HCT116 (cell line): Measurements from ENCODE around the gene UBL4B. TPM values are rescaled to one million over a fixed set of nuclear protein-coding genes. Genes with fewer than 3 reads are reported as not detected.

ENCODE experiments used
- ATAC-seq: fragments of 200-7000 bp; cut with Tn5 transposase; 2 replicates; pipeline ENCODE4 v1.9.1; 2020; ENCODE audit warnings: mild to moderate bottlenecking, moderate library complexity
- BruUV-seq: library from RNA; stranded (reverse); fragments of 400-500 nt; replicated peaks from 2 replicates; lab custom pipeline; 2021; lab: Mats Ljungman, UMichigan
- CTCF ChIA-PET: fragments of 300-600 bp; sonication (Branson Sonifier 250); formaldehyde crosslinking; loops from one replicate; lab custom pipeline; 2021; ENCODE audit warnings: antibody characterized with exemption; lab: Charles Lee
- POLR2A ChIA-PET: fragments of 300-600, 350-600 bp; sonication (Branson Sonifier 250); formaldehyde crosslinking; loops from one replicate; lab custom pipeline; 2021; ENCODE audit warnings: antibody characterized with exemption; lab: Charles Lee
- RAD21 ChIA-PET, 2 experiments: fragments of 300-600 bp; sonication (Branson Sonifier 250); formaldehyde crosslinking; loops; one replicate each; lab custom pipeline; 2023; ENCODE audit warnings: low total read pairs in 2 of 2; ENCODE audit not compliant: uncharacterized antibody in 2 of 2, unreplicated experiment in 2 of 2, low non-redundant PET in 1 of 2; lab: Charles Lee
- DNase-seq: peaks from one replicate; pipeline ENCODE4 v3.0.0-alpha.2; 2010; ENCODE audit warnings: low read depth, low spot score
- H2AFZ ChIP-seq: fragments of 200-600 bp; shearing (Covaris generic), sonication (generic); 2 replicates; pipeline ENCODE4 v1.6.1; 2017; ENCODE audit warnings: low read depth, mixed run types, mixed read lengths, antibody characterized with exemption, low read length; ENCODE audit not compliant: poor library complexity, severe bottlenecking
- H3K27ac ChIP-seq: 2 replicates; pipeline ENCODE4 v1.5.1; 2012; ENCODE audit warnings: low read depth, low read length
- H3K27me3 ChIP-seq: fragments of 200-600 bp; sonication (generic); 2 replicates; pipeline ENCODE4 v1.6.1; 2016; ENCODE audit warnings: mixed run types, low read length, mixed read lengths; ENCODE audit not compliant: insufficient read depth
- H3K36me3 ChIP-seq, 2 experiments: fragments of 200-500 bp in 1 of 2; fragments of 200-600 bp in 1 of 2; sonication (Bioruptor generic) in 1 of 2; sonication (generic) in 1 of 2; 2 replicates each; pipeline versions ENCODE4 v1.5.1 to v1.6.1; 2014 to 2016; ENCODE audit warnings: low read length in 2 of 2, inconsistent platforms in 1 of 2, mixed read lengths in 1 of 2, mixed run types in 1 of 2; ENCODE audit not compliant: insufficient read depth in 2 of 2, control insufficient read depth in 1 of 2
- H3K4me1 ChIP-seq, 2 experiments: fragments of 200-600 bp in 1 of 2; sonication (generic) in 1 of 2; 2 replicates each; pipeline versions ENCODE4 v1.5.1 to v1.6.1; 2012 to 2017; ENCODE audit warnings: low read length in 2 of 2, inconsistent platforms in 1 of 2, mild to moderate bottlenecking in 1 of 2, mixed read lengths in 1 of 2, mixed run types in 1 of 2, moderate library complexity in 1 of 2; ENCODE audit not compliant: insufficient read depth in 2 of 2, control insufficient read depth in 1 of 2
- H3K4me2 ChIP-seq: fragments of 200-600 bp; sonication (generic); 2 replicates; pipeline ENCODE4 v1.6.1; 2017; ENCODE audit warnings: mixed run types, low read length, mixed read lengths
- H3K4me3 ChIP-seq, 2 experiments: fragments of 200-600 bp in 1 of 2; sonication (generic) in 1 of 2; replicated peaks in 1 of 2; 2 replicates each; pipeline ENCODE4 v1.5.1; 2011 to 2016; ENCODE audit warnings: low read length in 2 of 2, control low read depth in 1 of 2, low read depth in 1 of 2, mild to moderate bottlenecking in 1 of 2, mixed read lengths in 1 of 2, mixed run types in 1 of 2
- H3K79me2 ChIP-seq: fragments of 200-600 bp; sonication (generic); 2 replicates; pipeline ENCODE4 v1.6.1; 2017; ENCODE audit warnings: mild to moderate bottlenecking, mixed run types, low read length, moderate library complexity, mixed read lengths; ENCODE audit not compliant: insufficient read depth
- H3K9ac ChIP-seq: fragments of 200-600 bp; sonication (generic); 2 replicates; pipeline ENCODE4 v1.6.1; 2016; ENCODE audit warnings: low read length, mixed read lengths
- H3K9me2 ChIP-seq: fragments of 200-600 bp; sonication (generic), shearing (Covaris generic); 2 replicates; pipeline ENCODE4 v1.6.1; 2017; ENCODE audit warnings: mixed run types, mild to moderate bottlenecking, moderate library complexity; ENCODE audit not compliant: insufficient read depth
- H3K9me3 ChIP-seq, 2 experiments: fragments of 200-500 bp in 1 of 2; fragments of 200-600 bp in 1 of 2; sonication (Bioruptor generic) in 1 of 2; sonication (generic) in 1 of 2; 2 replicates each; pipeline ENCODE4 v1.6.1; 2014 to 2017; ENCODE audit warnings: low read length in 2 of 2, mixed read lengths in 2 of 2, inconsistent platforms in 1 of 2, low read depth in 1 of 2, mild to moderate bottlenecking in 1 of 2, mixed run types in 1 of 2, moderate library complexity in 1 of 2; ENCODE audit not compliant: control insufficient read depth in 1 of 2, insufficient read depth in 1 of 2
- H4K20me1 ChIP-seq: fragments of 200-600 bp; sonication (generic), shearing (Covaris generic); 2 replicates; pipeline ENCODE4 v1.6.1; 2017; ENCODE audit warnings: mixed run types, mild to moderate bottlenecking, moderate library complexity; ENCODE audit not compliant: insufficient read depth
- CEBPB ChIP-seq: IDR thresholded peaks from 2 replicates; pipeline ENCODE4 v1.6.1; 2012; ENCODE audit warnings: low read depth
- EGR1 ChIP-seq: IDR thresholded peaks from 2 replicates; pipeline ENCODE4 v1.6.1; 2012; ENCODE audit warnings: low read depth
- ELF1 ChIP-seq: IDR thresholded peaks from 2 replicates; pipeline ENCODE4 v1.6.1; 2012; ENCODE audit warnings: low read depth, borderline replicate concordance
- EZH2 ChIP-seq: fragments of 200-600 bp; sonication (generic); IDR thresholded peaks from 2 replicates; pipeline ENCODE4 v1.6.1; 2017; ENCODE audit warnings: antibody characterized with exemption, mixed run types
- EZH2phosphoT487 ChIP-seq: fragments of 200-600 bp; IDR thresholded peaks from 2 replicates; pipeline ENCODE4 v1.6.1; 2018; ENCODE audit warnings: antibody characterized with exemption, borderline replicate concordance
- FOSL1 ChIP-seq: IDR thresholded peaks from 2 replicates; pipeline ENCODE4 v1.6.1; 2012; ENCODE audit warnings: low read depth
- JUND ChIP-seq: IDR thresholded peaks from 2 replicates; pipeline ENCODE4 v1.6.1; 2012
- RAD21 ChIP-seq: IDR thresholded peaks from 2 replicates; pipeline ENCODE4 v1.6.1; 2012; ENCODE audit warnings: low read depth, mild to moderate bottlenecking
- SIN3A ChIP-seq: IDR thresholded peaks from 2 replicates; pipeline ENCODE4 v1.6.1; 2012; ENCODE audit warnings: low read depth
- YY1 ChIP-seq: IDR thresholded peaks from 2 replicates; pipeline ENCODE4 v1.6.1; 2011; ENCODE audit warnings: low read length, low read depth, moderate library complexity, mild to moderate bottlenecking; ENCODE audit not compliant: insufficient replicate concordance; ENCODE audit errors: extremely low read depth
- ZBTB33 ChIP-seq: IDR thresholded peaks from 2 replicates; pipeline ENCODE4 v1.6.1; 2011; ENCODE audit warnings: mild to moderate bottlenecking, low read length, moderate library complexity; ENCODE audit not compliant: insufficient replicate concordance; ENCODE audit errors: extremely low read depth
- ZFX ChIP-seq: fragments of 450-650 bp; IDR thresholded peaks from 2 replicates; pipeline ENCODE4 v1.6.1; 2017
- intact Hi-C: fragments of 100-400 bp; cut with micrococcal nuclease; formaldehyde crosslinking; loops from 2 replicates; pipeline ENCODE4 v1.10.0; 2022
- total RNA-seq: library from RNA; stranded (reverse); gene quantifications from one replicate; pipeline ENCODE4 v1.2.1, GENCODE V29; 2021; ENCODE audit not compliant: unreplicated experiment
- TF ChIP-seq, protein P1 (sequence below): IDR thresholded peaks from 2 replicates; pipeline ENCODE4 v1.6.1; 2012; ENCODE audit warnings: low read depth

Gene UBL4B
- total RNA-seq, 1 experiment from 2014 or later = 0.57 TPM

DNA sequence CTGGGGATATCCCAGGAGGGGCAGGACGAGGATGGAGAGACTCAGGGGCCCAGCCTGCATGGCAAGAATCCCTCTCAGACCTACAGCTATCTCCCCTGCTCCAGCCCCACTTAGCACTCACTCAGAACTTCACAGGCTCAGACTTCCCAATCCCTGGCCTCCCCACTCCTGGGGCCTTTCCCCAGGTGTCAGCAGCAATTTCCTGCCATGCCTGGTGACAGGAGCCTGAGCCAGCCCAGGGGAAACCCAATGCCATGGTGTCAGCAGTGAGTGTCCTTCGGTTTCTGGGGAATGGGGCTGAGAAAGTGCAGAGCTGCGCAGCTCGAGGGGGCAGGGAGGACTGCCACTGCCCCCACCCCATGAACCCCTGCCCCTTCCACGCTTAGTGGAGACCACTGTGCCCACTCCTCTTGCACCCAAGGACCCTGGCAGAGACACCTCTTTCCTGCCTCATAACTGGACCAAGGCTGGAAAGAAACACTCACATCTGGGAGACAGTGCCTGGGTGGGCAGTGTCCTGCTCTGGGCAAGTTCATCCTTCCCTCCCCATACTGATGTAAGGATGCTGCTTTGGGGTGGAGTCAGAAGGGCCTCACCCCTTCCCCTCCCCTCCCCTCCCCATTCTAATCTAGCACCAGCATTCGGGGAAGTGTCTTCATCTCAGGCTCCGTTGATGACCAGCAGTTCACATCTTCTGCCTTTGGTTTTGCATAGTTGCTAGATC lies 17.1 kb upstream of the UBL4B start:
- ATAC-seq = no peak
- Histone ChIP-seq H3K36me3 (no peaks in the 10 kb centered on the region), H2AFZ (no peak overlapping the region), H3K9me3 (no peaks in the 10 kb centered on the region), H3K4me1 (no peaks in the 10 kb centered on the region; a peak in 1 of 4 replicates), H3K27ac (no peak overlapping the region), H3K27me3 (peaks cover 9% of the 10 kb centered on the region; the same call in 1 of the 2 replicates), H3K4me2 (no peak overlapping the region), H4K20me1 (no peaks in the 10 kb centered on the region), H3K79me2 (no peaks in the 10 kb centered on the region), H3K9ac (no peak overlapping the region), H3K9me2 (no peaks in the 10 kb centered on the region), H3K4me3 (no peak overlapping the region)
- ChIA-PET POLR2A (no interaction called here), CTCF (no interaction called here), RAD21 (no interaction called here)
- no TSS peak for BruUV-seq
- DNase-seq = no peak
- TF ChIP-seq ELF1 (no peak), ZFX (no peak), EZH2 (no peak), SIN3A (no peak), FOSL1 (no peak), RAD21 (no peak), YY1 (no peak), CEBPB (no peak)
- intact Hi-C loops = no loop called here

DNA sequence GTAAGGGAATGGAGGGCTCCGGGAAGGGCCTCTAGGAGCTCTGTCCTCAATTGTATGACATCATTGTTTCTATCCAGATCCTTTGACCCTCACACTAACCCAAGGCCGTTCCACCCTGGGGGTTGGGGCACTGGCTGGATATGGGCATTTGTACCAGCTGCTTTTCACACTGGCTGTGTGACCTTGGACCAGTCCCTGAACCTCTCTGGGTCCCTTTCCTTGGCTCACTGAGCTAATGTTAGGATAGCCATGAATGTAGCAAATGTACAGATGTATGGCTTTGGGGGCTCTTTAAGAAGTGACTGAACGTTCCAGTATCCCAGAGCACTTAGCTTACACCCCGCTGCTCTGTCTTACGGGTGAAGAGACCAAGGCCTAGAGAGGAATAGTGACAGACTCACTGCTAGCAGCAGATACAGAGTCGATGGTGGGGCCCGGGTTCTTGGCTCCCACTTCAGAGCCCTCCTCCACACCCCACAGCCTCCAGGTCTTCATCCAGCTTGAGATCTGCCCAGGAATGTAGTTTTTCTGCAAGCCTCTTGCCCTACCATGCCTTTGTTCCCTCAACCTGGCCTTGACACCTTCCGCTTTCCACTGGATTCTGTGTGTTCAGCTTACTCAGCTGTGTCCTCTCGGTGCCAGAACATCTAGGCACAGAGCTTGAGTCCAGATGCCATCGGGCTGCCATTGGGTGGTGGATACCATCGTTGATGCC lies 14.6 kb upstream of the UBL4B start:
- no peaks in the 10 kb centered on the region for H3K9me2 ChIP-seq
- DNase-seq = no peak
- no peaks in the 10 kb centered on the region; a peak in 1 of 4 replicates for H3K4me1 ChIP-seq
- no peak overlapping the region for H3K4me3 ChIP-seq
- no peak overlapping the region for H3K4me2 ChIP-seq
- ChIA-PET RAD21 (no interaction called here), CTCF (interaction anchor here (0.8 to 2.4 kb wide), 3 partner anchors 10 to 38 kb away, joined by 3 to 8 read pairs (median 6); no protein-coding TSS in a partner anchor), POLR2A (no interaction called here)
- H2AFZ ChIP-seq = no peak overlapping the region
- no peaks in the 10 kb centered on the region for H3K36me3 ChIP-seq
- H3K79me2 ChIP-seq = no peaks in the 10 kb centered on the region
- H3K9me3 ChIP-seq = no peaks in the 10 kb centered on the region
- no peak overlapping the region for H3K9ac ChIP-seq
- H4K20me1 ChIP-seq = no peaks in the 10 kb centered on the region
- no TSS peak for BruUV-seq
- intact Hi-C loops = loop anchor here (2.0 kb wide), 1 partner anchor 19 kb away; no protein-coding TSS in a partner anchor
- ATAC-seq = no peak
- H3K27me3 ChIP-seq = peaks cover 4% of the 10 kb centered on the region; the same call in 1 of the 2 replicates
- no peak overlapping the region for H3K27ac ChIP-seq
- TF ChIP-seq EZH2phosphoT487 (no peak), JUND (no peak), EZH2 (no peak), ZFX (no peak), ZBTB33 (no peak), EGR1 (no peak), FOSL1 (no peak), ELF1 (no peak), CEBPB (no peak)
- TF ChIP-seq, protein P1, sequence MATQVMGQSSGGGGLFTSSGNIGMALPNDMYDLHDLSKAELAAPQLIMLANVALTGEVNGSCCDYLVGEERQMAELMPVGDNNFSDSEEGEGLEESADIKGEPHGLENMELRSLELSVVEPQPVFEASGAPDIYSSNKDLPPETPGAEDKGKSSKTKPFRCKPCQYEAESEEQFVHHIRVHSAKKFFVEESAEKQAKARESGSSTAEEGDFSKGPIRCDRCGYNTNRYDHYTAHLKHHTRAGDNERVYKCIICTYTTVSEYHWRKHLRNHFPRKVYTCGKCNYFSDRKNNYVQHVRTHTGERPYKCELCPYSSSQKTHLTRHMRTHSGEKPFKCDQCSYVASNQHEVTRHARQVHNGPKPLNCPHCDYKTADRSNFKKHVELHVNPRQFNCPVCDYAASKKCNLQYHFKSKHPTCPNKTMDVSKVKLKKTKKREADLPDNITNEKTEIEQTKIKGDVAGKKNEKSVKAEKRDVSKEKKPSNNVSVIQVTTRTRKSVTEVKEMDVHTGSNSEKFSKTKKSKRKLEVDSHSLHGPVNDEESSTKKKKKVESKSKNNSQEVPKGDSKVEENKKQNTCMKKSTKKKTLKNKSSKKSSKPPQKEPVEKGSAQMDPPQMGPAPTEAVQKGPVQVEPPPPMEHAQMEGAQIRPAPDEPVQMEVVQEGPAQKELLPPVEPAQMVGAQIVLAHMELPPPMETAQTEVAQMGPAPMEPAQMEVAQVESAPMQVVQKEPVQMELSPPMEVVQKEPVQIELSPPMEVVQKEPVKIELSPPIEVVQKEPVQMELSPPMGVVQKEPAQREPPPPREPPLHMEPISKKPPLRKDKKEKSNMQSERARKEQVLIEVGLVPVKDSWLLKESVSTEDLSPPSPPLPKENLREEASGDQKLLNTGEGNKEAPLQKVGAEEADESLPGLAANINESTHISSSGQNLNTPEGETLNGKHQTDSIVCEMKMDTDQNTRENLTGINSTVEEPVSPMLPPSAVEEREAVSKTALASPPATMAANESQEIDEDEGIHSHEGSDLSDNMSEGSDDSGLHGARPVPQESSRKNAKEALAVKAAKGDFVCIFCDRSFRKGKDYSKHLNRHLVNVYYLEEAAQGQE = no peak
